IPS-18c (cell line): ENCODE measurements around the gene PARD3.
"Not testable (repeated sequence)": the region's sequence is repeated elsewhere in the genome, so short reads cannot be mapped to it uniquely, and the experiment has no call there.

ENCODE experiments used
- H3K4me3 ChIP-seq: 2 replicates; pipeline ENCODE4 v1.7.0; 2013; ENCODE audit warnings: low read depth, mild to moderate bottlenecking, low read length, moderate library complexity; ENCODE audit not compliant: insufficient read depth
- H3K9me3 ChIP-seq: one replicate; pipeline ENCODE4 v1.6.1; 2013; ENCODE audit warnings: mild to moderate bottlenecking, low read length, moderate library complexity; ENCODE audit not compliant: control insufficient read depth, insufficient read depth

The PARD3 gene

GRCh38 chr10:34465678-34466077, 349.4 kb downstream of the PARD3 start:
- Histone ChIP-seq H3K4me3 (no peak overlapping the region), H3K9me3 (no peaks in the 10 kb centered on the region)

GRCh38 chr10:34464591-34464990, 350.5 kb downstream of the PARD3 start:
- Histone ChIP-seq H3K4me3 (no peak overlapping the region), H3K9me3 (no peaks in the 10 kb centered on the region)

- Histone ChIP-seq H3K9me3 (no peaks in the 10 kb centered on the region), H3K4me3 (no peak overlapping the region)
These were observed 351.1 kb downstream of the PARD3 start for GRCh38 chr10:34464000-34464399.

GRCh38 chr10:34462993-34463392, 352.1 kb downstream of the PARD3 start:
- Histone ChIP-seq H3K9me3 (no peaks in the 10 kb centered on the region), H3K4me3 (no peak overlapping the region)

GRCh38 chr10:34462056-34462455, 353.0 kb downstream of the PARD3 start:
- H3K9me3 ChIP-seq, result no peaks in the 10 kb centered on the region

GRCh38 chr10:34454590-34455261, 360.4 kb downstream of the PARD3 start:
- Histone ChIP-seq H3K9me3 (no peaks in the 10 kb centered on the region), H3K4me3 (no peak overlapping the region)

More at GRCh38 chr10:34462056-34462455, 353.0 kb downstream of the PARD3 start:
- H3K4me3 ChIP-seq, result no peak overlapping the region

- no peaks in the 10 kb centered on the region for H3K9me3 ChIP-seq
- H3K4me3 ChIP-seq, result no peak overlapping the region
These were observed 365.3 kb downstream of the PARD3 start for GRCh38 chr10:34449836-34450235.

- Histone ChIP-seq H3K4me3 (no peak overlapping the region), H3K9me3 (no peaks in the 10 kb centered on the region)
These were observed 369.0 kb downstream of the PARD3 start for GRCh38 chr10:34446049-34446448.

- no peak overlapping the region for H3K4me3 ChIP-seq
These were observed 370.6 kb downstream of the PARD3 start for GRCh38 chr10:34444223-34445183.

GRCh38 chr10:34439386-34439785, 375.7 kb downstream of the PARD3 start:
- not testable (repeated sequence) for H3K4me3 ChIP-seq, H3K9me3 ChIP-seq

More at GRCh38 chr10:34444223-34445183, 370.6 kb downstream of the PARD3 start:
- no peaks in the 10 kb centered on the region for H3K9me3 ChIP-seq

- H3K9me3 ChIP-seq, result no peaks in the 10 kb centered on the region
These were observed 376.4 kb downstream of the PARD3 start for GRCh38 chr10:34438741-34439140.

GRCh38 chr10:34437906-34438305, 377.2 kb downstream of the PARD3 start:
- H3K9me3 ChIP-seq, result no peaks in the 10 kb centered on the region
- H3K4me3 ChIP-seq, result no peak overlapping the region

More at GRCh38 chr10:34438741-34439140, 376.4 kb downstream of the PARD3 start:
- no peak overlapping the region for H3K4me3 ChIP-seq

- H3K9me3 ChIP-seq, result no peaks in the 10 kb centered on the region
- H3K4me3 ChIP-seq, result no peak overlapping the region
These were observed 380.9 kb downstream of the PARD3 start for GRCh38 chr10:34434119-34434594.

- Histone ChIP-seq H3K9me3 (no peaks in the 10 kb centered on the region), H3K4me3 (no peak overlapping the region)
These were observed 381.6 kb downstream of the PARD3 start for GRCh38 chr10:34433241-34434076.

- Histone ChIP-seq H3K4me3 (no peak overlapping the region), H3K9me3 (no peaks in the 10 kb centered on the region)
These were observed 382.5 kb downstream of the PARD3 start for GRCh38 chr10:34432589-34432988.

- no peak overlapping the region for H3K4me3 ChIP-seq
- H3K9me3 ChIP-seq, result no peaks in the 10 kb centered on the region
These were observed 384.4 kb downstream of the PARD3 start for GRCh38 chr10:34430685-34431084.

GRCh38 chr10:34428501-34428900, 386.6 kb downstream of the PARD3 start:
- Histone ChIP-seq H3K4me3 (no peak overlapping the region), H3K9me3 (no peaks in the 10 kb centered on the region)
